ENCODE measurements around the gene DNAI2.
"Not testable (repeated sequence)": the region's sequence is repeated elsewhere in the genome, so short reads cannot be mapped to it uniquely, and the experiment has no call there.

Gene DNAI2

DNA sequence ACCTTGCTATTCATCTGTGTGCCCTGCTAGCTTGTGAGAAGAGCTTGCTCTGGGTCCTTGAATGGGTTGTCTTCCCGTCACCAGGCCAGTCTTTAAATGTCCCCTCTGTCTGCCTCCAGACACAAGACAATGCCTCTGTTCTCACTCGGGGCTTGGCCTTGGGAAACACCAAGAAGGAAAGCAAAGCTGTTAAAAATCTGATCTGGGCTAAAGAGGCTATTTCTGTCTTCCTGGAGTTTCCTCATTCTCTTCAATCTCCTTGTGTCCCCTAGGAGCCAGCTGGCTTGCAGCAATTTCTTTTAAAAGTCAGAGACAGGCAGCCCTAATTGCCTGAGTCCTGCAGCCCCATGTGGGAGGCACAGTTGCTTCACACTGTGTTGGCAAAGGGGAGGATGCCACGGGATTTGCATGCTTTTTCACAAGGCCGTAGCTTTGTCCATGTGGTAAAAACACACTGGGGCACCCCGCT is 2.5 kb downstream of the DNAI2 start:
- no peak for DNase-seq (ENCODE audit: extremely low spot score)
- CTCF ChIA-PET, result interaction anchor here (1.9 kb wide), 1 partner anchor 8 kb away, joined by 6 read pairs; no protein-coding TSS in a partner anchor
- POLR2A ChIA-PET, result no interaction called here
- TF ChIP-seq, protein P1, sequence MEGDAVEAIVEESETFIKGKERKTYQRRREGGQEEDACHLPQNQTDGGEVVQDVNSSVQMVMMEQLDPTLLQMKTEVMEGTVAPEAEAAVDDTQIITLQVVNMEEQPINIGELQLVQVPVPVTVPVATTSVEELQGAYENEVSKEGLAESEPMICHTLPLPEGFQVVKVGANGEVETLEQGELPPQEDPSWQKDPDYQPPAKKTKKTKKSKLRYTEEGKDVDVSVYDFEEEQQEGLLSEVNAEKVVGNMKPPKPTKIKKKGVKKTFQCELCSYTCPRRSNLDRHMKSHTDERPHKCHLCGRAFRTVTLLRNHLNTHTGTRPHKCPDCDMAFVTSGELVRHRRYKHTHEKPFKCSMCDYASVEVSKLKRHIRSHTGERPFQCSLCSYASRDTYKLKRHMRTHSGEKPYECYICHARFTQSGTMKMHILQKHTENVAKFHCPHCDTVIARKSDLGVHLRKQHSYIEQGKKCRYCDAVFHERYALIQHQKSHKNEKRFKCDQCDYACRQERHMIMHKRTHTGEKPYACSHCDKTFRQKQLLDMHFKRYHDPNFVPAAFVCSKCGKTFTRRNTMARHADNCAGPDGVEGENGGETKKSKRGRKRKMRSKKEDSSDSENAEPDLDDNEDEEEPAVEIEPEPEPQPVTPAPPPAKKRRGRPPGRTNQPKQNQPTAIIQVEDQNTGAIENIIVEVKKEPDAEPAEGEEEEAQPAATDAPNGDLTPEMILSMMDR (IDR thresholded peaks at IDR 0.05; ENCODE audit: control extremely low read depth, extremely low read depth, low read depth, missing control alignments), result no peak

DNA sequence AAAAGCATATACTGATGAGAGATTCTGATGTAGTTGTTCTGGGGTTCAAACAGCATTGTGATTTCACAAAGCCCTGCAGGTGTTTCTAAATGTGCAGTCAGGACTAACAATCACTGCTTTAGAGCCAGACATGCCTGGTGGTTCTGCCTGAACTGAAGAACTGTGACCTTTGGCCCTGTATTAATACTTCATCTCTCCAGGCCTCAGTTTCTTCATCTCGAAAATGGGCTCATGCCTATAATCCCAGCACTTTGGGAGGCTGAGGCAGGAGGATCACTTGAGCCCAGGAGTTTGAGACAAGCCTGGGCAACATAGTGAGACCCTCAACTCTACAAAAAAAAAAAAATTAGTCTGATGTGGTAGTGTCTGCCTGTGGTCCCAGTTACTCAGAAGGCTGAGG is 3.9 kb downstream of the DNAI2 start:
- no peak for DNase-seq (ENCODE audit: extremely low spot score)
- TF ChIP-seq, protein P1 (IDR thresholded peaks at IDR 0.05; ENCODE audit: control extremely low read depth, extremely low read depth, low read depth, missing control alignments), result no peak
- CTCF ChIA-PET, result no interaction called here
- POLR2A ChIA-PET, result no interaction called here

DNA sequence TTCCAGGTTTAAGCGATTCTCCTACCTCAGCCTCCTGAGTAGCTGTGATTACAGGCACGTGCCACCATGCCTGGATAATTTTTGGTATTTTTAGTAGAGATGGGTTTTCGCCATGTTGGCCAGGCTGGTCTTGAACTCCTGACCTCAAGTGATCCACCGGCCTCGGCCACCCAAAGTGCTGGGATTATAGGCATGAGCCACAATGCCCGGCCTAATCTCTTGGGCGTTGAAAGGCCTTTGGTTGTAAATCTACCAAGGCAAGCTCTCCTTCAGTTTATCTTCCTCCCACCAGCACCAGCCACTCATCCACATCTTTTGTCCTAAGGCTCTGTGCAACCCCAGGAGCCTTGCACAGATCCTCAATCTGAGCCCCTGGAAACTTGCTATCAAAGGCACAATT is 5.6 kb downstream of the DNAI2 start:
- DNase-seq (ENCODE audit: extremely low spot score); POLR2A ChIA-PET: not testable (repeated sequence)
- CTCF ChIA-PET, result interaction anchor here (0.9 kb wide), 1 partner anchor 88 kb away, joined by 3 read pairs; the partner anchor contains the start of gene GPR142

DNA sequence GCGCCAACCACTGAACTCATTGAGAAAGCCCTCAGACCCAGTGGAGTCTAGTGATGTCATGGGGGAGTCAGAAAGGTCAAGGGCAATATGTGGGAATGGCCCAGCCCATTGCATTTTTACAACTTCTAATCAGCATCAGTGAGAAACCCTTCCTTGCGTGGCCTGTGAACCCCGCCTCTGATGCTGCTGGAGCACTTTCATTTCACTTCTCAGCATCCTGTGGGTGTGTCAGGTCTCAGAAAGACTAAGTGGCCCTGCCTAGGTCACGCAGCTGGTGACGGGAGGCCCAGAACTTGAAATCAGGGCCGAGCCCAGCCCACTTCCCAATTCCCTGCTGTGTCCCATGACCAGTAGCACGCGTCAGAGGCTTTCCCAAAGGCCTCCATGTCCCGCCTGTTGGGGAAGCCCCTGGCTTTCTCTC is 6.1 kb downstream of the DNAI2 start:
- ChIA-PET POLR2A (interaction anchor here (0.7 kb wide), 1 partner anchor 19 kb away, joined by 6 read pairs; no protein-coding TSS in a partner anchor), CTCF (interaction anchor here (0.9 kb wide), 1 partner anchor 88 kb away, joined by 3 read pairs; the partner anchor contains the start of gene GPR142)
- TF ChIP-seq, protein P1 (IDR thresholded peaks at IDR 0.05; ENCODE audit: control extremely low read depth, extremely low read depth, low read depth, missing control alignments), result no peak
- peak; percentile 78 for DNase-seq (ENCODE audit: extremely low spot score)

DNA sequence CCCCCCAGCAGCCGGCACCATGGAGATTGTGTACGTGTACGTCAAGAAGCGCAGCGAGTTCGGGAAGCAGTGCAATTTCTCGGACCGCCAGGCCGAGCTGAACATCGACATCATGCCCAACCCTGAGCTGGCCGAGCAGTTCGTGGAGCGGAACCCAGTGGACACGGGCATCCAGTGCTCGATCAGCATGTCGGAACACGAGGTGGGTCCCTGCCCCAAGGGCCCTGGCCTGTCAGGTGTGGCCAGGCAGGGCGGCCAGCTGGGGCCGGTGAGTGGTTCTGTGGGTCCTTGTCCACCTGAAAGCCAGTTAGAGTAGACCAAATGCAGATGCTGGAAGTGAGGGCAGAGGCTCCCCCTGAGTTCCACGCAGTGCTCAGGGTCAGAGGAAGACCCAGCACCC is 7.8 kb downstream of the DNAI2 start:
- POLR2A ChIA-PET, result no interaction called here
- TF ChIP-seq, protein P1 (IDR thresholded peaks at IDR 0.05; ENCODE audit: control extremely low read depth, extremely low read depth, low read depth, missing control alignments), result no peak
- no peak for DNase-seq (ENCODE audit: extremely low spot score)
- CTCF ChIA-PET, result interaction anchor here (0.8 to 1.5 kb wide), 3 partner anchors 14 to 86 kb away, joined by 4 to 6 read pairs (median 5); no protein-coding TSS in a partner anchor

DNA sequence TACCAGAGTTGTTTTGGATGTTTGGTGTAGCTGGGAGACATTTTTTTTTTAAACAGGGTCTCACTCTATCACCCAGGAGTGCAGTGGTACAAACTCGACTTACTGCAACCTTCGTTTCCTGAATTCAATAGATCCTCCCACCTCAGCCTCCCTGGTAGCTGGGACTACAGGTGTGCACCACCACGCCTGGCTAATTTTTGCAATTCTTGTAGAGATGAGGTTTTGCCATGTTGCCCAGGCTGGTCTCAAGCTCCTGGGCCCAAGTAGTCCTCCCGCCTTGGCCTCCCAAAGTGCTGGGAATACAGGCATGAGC is 8.2 kb downstream of the DNAI2 start:
- POLR2A ChIA-PET; DNase-seq (ENCODE audit: extremely low spot score): not testable (repeated sequence)
- CTCF ChIA-PET, result interaction anchor here (0.8 to 1.5 kb wide), 3 partner anchors 14 to 86 kb away, joined by 4 to 6 read pairs (median 5); no protein-coding TSS in a partner anchor

DNA sequence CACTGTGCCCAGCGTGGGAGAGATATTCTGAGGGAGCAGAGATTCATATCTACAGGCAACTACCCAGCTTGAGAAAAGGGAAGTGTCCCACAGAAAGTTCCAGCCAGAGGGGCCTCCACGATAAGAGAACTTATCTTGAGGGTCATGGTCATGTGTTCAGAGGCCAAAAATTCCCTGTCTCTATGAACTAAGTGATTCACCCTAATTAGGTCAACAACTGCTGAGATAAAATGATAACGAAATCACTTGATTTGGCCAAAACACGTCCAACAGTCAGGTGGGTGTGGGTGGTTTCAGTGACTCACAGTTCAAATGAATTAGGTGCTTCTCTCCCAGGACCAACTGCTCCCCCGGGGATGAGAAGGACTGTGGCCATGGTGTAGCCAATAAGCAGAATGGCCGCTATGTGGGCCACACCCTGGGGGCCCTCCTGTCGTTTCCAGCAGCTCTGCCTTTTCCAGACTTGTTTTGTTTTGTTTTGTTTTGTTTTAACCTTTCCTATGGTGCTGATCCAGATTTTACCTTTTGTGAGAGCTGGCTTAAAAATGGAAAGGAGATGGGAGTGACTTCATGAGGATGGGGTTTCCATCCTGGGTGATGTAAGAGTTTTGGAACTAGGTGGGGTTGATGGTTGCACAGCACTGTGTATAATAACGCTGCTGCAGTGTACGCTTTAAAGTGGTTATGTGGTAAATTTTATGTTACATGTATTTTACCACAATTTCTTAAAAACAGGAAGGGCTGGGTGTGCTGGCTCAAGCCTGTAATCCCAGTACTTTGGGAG is 8.7 kb downstream of the DNAI2 start:
- ChIA-PET POLR2A (no interaction called here), CTCF (interaction anchor here (0.8 to 1.5 kb wide), 4 partner anchors 13 to 85 kb away, joined by 3 to 6 read pairs (median 4); no protein-coding TSS in a partner anchor)
- TF ChIP-seq, protein P1 (IDR thresholded peaks at IDR 0.05; ENCODE audit: control extremely low read depth, extremely low read depth, low read depth, missing control alignments), result no peak
- peak; percentile 54 for DNase-seq (ENCODE audit: extremely low spot score)
